HepG2 (cell line): Measurements from ENCODE around the gene MOSPD2. TPM values are rescaled to one million over a fixed set of nuclear protein-coding genes. Genes with fewer than 3 reads are reported as not detected.
A peak's percentile ranks its signal among the peaks of the same experiment; 100 is the strongest.

Experiments used
- ATF7-NPFF ChIP-seq: sonication (generic); formaldehyde crosslinking; IDR thresholded peaks from 2 replicates; pipeline ENCODE4 v1.8.1; 2023; ENCODE audit warnings: mild to moderate bottlenecking, low read depth, missing genetic modification reagents, moderate library complexity
- CHCHD3 ChIP-seq: sonication (generic); formaldehyde crosslinking; IDR thresholded peaks from 2 replicates; pipeline ENCODE4 v1.8.0; 2022; ENCODE audit warnings: mild to moderate bottlenecking, missing genetic modification reagents, moderate library complexity
- NCOR1 ChIP-seq: fragments of 200-600 bp; sonication (generic); IDR thresholded peaks from 2 replicates; pipeline ENCODE4 v1.7.0; 2017; ENCODE audit warnings: antibody characterized with exemption, low read length, borderline replicate concordance
- PATZ1 ChIP-seq: sonication (generic); formaldehyde crosslinking; IDR thresholded peaks from 2 replicates; pipeline ENCODE4 v1.4.0; 2020; ENCODE audit warnings: missing genetic modification reagents
- SIN3B ChIP-seq: fragments of 150-350 bp; IDR thresholded peaks from 2 replicates; pipeline ENCODE4 v1.6.1; 2014; ENCODE audit warnings: low read length
- SPEN ChIP-seq: sonication (generic); formaldehyde crosslinking; IDR thresholded peaks from 2 replicates; pipeline ENCODE4 v1.5.1; 2020; ENCODE audit warnings: low read depth, mild to moderate bottlenecking, missing genetic modification reagents
- ZNF143 ChIP-seq: sonication (generic); formaldehyde crosslinking; IDR thresholded peaks from 2 replicates; pipeline ENCODE4 v1.4.0; 2020; ENCODE audit warnings: missing genetic modification reagents
- ZNF276 ChIP-seq: sonication (generic); formaldehyde crosslinking; IDR thresholded peaks from 2 replicates; pipeline ENCODE4 v1.4.0; 2020; ENCODE audit warnings: mild to moderate bottlenecking, low read depth, missing genetic modification reagents
- ZNF318 ChIP-seq: sonication (generic); formaldehyde crosslinking; IDR thresholded peaks from 2 replicates; pipeline ENCODE4 v1.4.0; 2020; ENCODE audit warnings: mild to moderate bottlenecking, missing genetic modification reagents
- ZNF33A ChIP-seq: sonication (generic); formaldehyde crosslinking; IDR thresholded peaks from 2 replicates; pipeline ENCODE4 v1.5.1; 2020; ENCODE audit warnings: missing genetic modification reagents, mild to moderate bottlenecking, moderate library complexity, borderline replicate concordance
- ZNF75D ChIP-seq: sonication (generic); formaldehyde crosslinking; IDR thresholded peaks from 2 replicates; pipeline ENCODE4 v1.8.1; 2023; ENCODE audit warnings: missing genetic modification reagents, mild to moderate bottlenecking, borderline replicate concordance
- polyA plus RNA-seq, 8 experiments: library from polyadenylated mRNA; depleted of rRNA in 3 of 8; stranded (reverse) in 7 of 8; unstranded in 1 of 8; fragments of >200 nt; fragmentation: Illumina TruSeq in 4 of 8; extraction: Trizol in 4 of 8; gene quantifications; 2 replicates each; pipeline versions ENCODE4 v1.2.1 to v1.2.3, GENCODE V29; 2011 to 2016; ENCODE audit warnings: low read depth in 4 of 8, missing spikeins in 1 of 8, mixed read lengths in 1 of 8; ENCODE audit not compliant: insufficient read depth in 1 of 8
- total RNA-seq, 5 experiments: library from RNA; depleted of rRNA; stranded (reverse); fragments of >200 nt; fragmentation: Illumina TruSeq; extraction: Trizol; gene quantifications; 2 replicates each; pipeline ENCODE4 v1.2.3, GENCODE V29; 2016; ENCODE audit warnings: low read depth in 1 of 5

Gene MOSPD2
- total and polyA plus RNA-seq, 2 of the 13 experiments (the other 11 are each of a cell fraction or from before 2014, with no cell fraction given), result 4.8 to 7.0 TPM

GRCh38 chrX:14872851-14873675, at the start of gene MOSPD2, which contains the start of gene FANCB (continued):
- no peak for TF ChIP-seq ZNF318
- no peak for TF ChIP-seq ZNF33A
- TF ChIP-seq ZNF143 (CRISPR knock-in tag), result peak; percentile 89
- TF ChIP-seq SIN3B, result peak; percentile 90
- no peak for TF ChIP-seq ZNF75D (CRISPR knock-in tag)
- no peak for TF ChIP-seq PATZ1 (CRISPR knock-in tag)
- TF ChIP-seq CHCHD3 (CRISPR knock-in tag), result no peak
- no peak for TF ChIP-seq ZNF276 (CRISPR knock-in tag)
- TF ChIP-seq ATF7-NPFF, result no peak
- TF ChIP-seq NCOR1, result no peak
- peak; percentile 58; the same call in 1 of the 2 replicates for TF ChIP-seq SPEN
